H9 (cell line): ENCODE results near the gene SYT7. TPM values are rescaled to one million over a fixed set of nuclear protein-coding genes. Genes with fewer than 3 reads are reported as not detected.

ENCODE experiments used
- DNase-seq: peaks from one replicate; pipeline ENCODE4 v3.0.0-alpha.2; 2017
- H2AFZ ChIP-seq: one replicate; pipeline ENCODE4 v1.6.1; 2013; ENCODE audit warnings: mild to moderate bottlenecking, low read length, control low read depth, moderate library complexity
- H2AK5ac ChIP-seq: 2 replicates; pipeline ENCODE4 v1.6.1; 2013; ENCODE audit warnings: low read length, control low read depth, mixed read lengths; ENCODE audit not compliant: insufficient read length
- H2BK120ac ChIP-seq: one replicate; pipeline ENCODE4 v1.6.1; 2013; ENCODE audit warnings: low read depth, mild to moderate bottlenecking, low read length, control low read depth, inconsistent platforms; ENCODE audit not compliant: poor library complexity, severe bottlenecking
- H2BK12ac ChIP-seq: 2 replicates; pipeline ENCODE4 v1.6.1; 2013; ENCODE audit warnings: low read length, control low read depth, mixed read lengths, low read depth; ENCODE audit not compliant: insufficient read length
- H2BK15ac ChIP-seq: 2 replicates; pipeline ENCODE4 v1.6.1; 2013; ENCODE audit warnings: low read depth, low read length, control low read depth
- H2BK20ac ChIP-seq: one replicate; pipeline ENCODE4 v1.6.1; 2013; ENCODE audit warnings: low read depth, mild to moderate bottlenecking, low read length, control low read depth, inconsistent platforms; ENCODE audit not compliant: poor library complexity, severe bottlenecking
- H2BK5ac ChIP-seq: 2 replicates; pipeline ENCODE4 v1.6.1; 2013; ENCODE audit warnings: low read length, control low read depth, mixed read lengths; ENCODE audit not compliant: insufficient read length
- H3K14ac ChIP-seq: 2 replicates; pipeline ENCODE4 v1.6.1; 2013; ENCODE audit warnings: low read length, control low read depth; ENCODE audit not compliant: insufficient read depth
- H3K18ac ChIP-seq: 2 replicates; pipeline ENCODE4 v1.6.1; 2013; ENCODE audit warnings: low read depth, mild to moderate bottlenecking, mixed read lengths, low read length, control low read depth; ENCODE audit not compliant: insufficient read length
- H3K23ac ChIP-seq: 2 replicates; pipeline ENCODE4 v1.6.1; 2013; ENCODE audit warnings: low read length, control low read depth, mixed read lengths, low read depth; ENCODE audit not compliant: insufficient read length
- H3K23me2 ChIP-seq: 2 replicates; pipeline ENCODE4 v1.6.1; 2013; ENCODE audit warnings: low read depth, mild to moderate bottlenecking, mixed read lengths, low read length, control low read depth; ENCODE audit not compliant: insufficient read length, poor library complexity, severe bottlenecking
- H3K27ac ChIP-seq: 2 replicates; pipeline ENCODE4 v1.5.1; 2013; ENCODE audit warnings: low read length, control low read depth, mixed read lengths, low read depth; ENCODE audit not compliant: insufficient read length
- H3K27me3 ChIP-seq: 2 replicates; pipeline ENCODE4 v1.6.1; 2013; ENCODE audit warnings: low read length, control low read depth, inconsistent platforms; ENCODE audit not compliant: insufficient read depth
- H3K4ac ChIP-seq: 2 replicates; pipeline ENCODE4 v1.6.1; 2013; ENCODE audit warnings: low read depth, mild to moderate bottlenecking, control low read depth, inconsistent platforms, low read length, moderate library complexity
- H3K4me1 ChIP-seq: 2 replicates; pipeline ENCODE4 v1.6.1; 2013; ENCODE audit warnings: low read length, control low read depth, inconsistent platforms; ENCODE audit not compliant: insufficient read depth
- H3K4me2 ChIP-seq: 2 replicates; pipeline ENCODE4 v1.6.1; 2013; ENCODE audit warnings: low read length, control low read depth, mixed read lengths; ENCODE audit not compliant: insufficient read length, insufficient read depth
- H3K56ac ChIP-seq: 2 replicates; pipeline ENCODE4 v1.6.1; 2013; ENCODE audit warnings: low read depth, mild to moderate bottlenecking, mixed read lengths, low read length, control low read depth; ENCODE audit not compliant: insufficient read length
- H3K79me1 ChIP-seq: 2 replicates; pipeline ENCODE4 v1.6.1; 2013; ENCODE audit warnings: low read depth, mild to moderate bottlenecking, moderate library complexity, low read length, control low read depth, inconsistent platforms; ENCODE audit not compliant: insufficient read depth, poor library complexity, severe bottlenecking
- H3K79me2 ChIP-seq: 2 replicates; pipeline ENCODE4 v1.6.1; 2013; ENCODE audit warnings: low read length, control low read depth, inconsistent platforms; ENCODE audit not compliant: insufficient read depth
- H3K9ac ChIP-seq: 2 replicates; pipeline ENCODE4 v1.6.1; 2013; ENCODE audit warnings: low read length, control low read depth, mixed read lengths; ENCODE audit not compliant: insufficient read length; ENCODE audit errors: extremely low read depth
- H3K9me3 ChIP-seq: one replicate; pipeline ENCODE4 v1.6.1; 2013; ENCODE audit warnings: low read depth, low read length, inconsistent platforms; ENCODE audit not compliant: control insufficient read depth
- H3T11ph ChIP-seq: one replicate; pipeline ENCODE4 v1.6.1; 2013; ENCODE audit warnings: mild to moderate bottlenecking, low read length, control low read depth, inconsistent platforms
- H4K20me1 ChIP-seq: one replicate; pipeline ENCODE4 v1.6.1; 2013; ENCODE audit not compliant: control insufficient read depth, insufficient read length, insufficient read depth
- H4K5ac ChIP-seq: 2 replicates; pipeline ENCODE4 v1.6.1; 2013; ENCODE audit warnings: low read depth, mild to moderate bottlenecking, mixed read lengths, low read length, control low read depth; ENCODE audit not compliant: insufficient read length
- H4K8ac ChIP-seq: replicated peaks from 2 replicates; pipeline ENCODE4 v1.6.1; 2013; ENCODE audit warnings: low read length, control low read depth, mixed read lengths, low read depth; ENCODE audit not compliant: insufficient read length
- H4K91ac ChIP-seq: 2 replicates; pipeline ENCODE4 v1.6.1; 2013; ENCODE audit warnings: low read depth, mild to moderate bottlenecking, moderate library complexity, mixed read lengths, low read length, control low read depth; ENCODE audit not compliant: insufficient read length
- H3K27ac Mint-ChIP-seq, 3 experiments: 2 replicates in 2 of 3; 3 replicates in 1 of 3; pipeline ENCODE4 v1.8.0; 2020 to 2021; ENCODE audit warnings: mixed read lengths in 3 of 3, mild to moderate bottlenecking in 1 of 3, moderate library complexity in 1 of 3
- H3K27me3 Mint-ChIP-seq: 2 replicates; pipeline ENCODE4 v1.8.0; 2021; ENCODE audit warnings: low read depth, mild to moderate bottlenecking, moderate library complexity, mixed read lengths
- H3K36me3 Mint-ChIP-seq, 3 experiments: 2 replicates in 2 of 3; 3 replicates in 1 of 3; pipeline ENCODE4 v1.8.0; 2020 to 2021; ENCODE audit warnings: low read depth in 3 of 3, mixed read lengths in 3 of 3; ENCODE audit not compliant: insufficient read depth in 1 of 3
- H3K4me1 Mint-ChIP-seq, 2 experiments: 2 replicates each; pipeline ENCODE4 v1.8.0; 2020; ENCODE audit warnings: mixed read lengths in 2 of 2
- H3K4me3 Mint-ChIP-seq, 2 experiments: 2 replicates in 1 of 2; 3 replicates in 1 of 2; pipeline ENCODE4 v1.8.0; 2020 to 2021; ENCODE audit warnings: mild to moderate bottlenecking in 2 of 2, mixed read lengths in 2 of 2, moderate library complexity in 1 of 2
- H3K9me3 Mint-ChIP-seq, 2 experiments: 2 replicates in 1 of 2; 3 replicates in 1 of 2; pipeline ENCODE4 v1.8.0; 2020; ENCODE audit warnings: mild to moderate bottlenecking in 2 of 2, mixed read lengths in 2 of 2, moderate library complexity in 1 of 2
- CTCF ChIP-seq: fragments of 200-600 bp; sonication (generic); conservative IDR thresholded peaks from 3 replicates; pipeline ENCODE4 v1.8.0; 2021; ENCODE audit warnings: antibody characterized with exemption, mild to moderate bottlenecking
- WGBS: extraction: QIAGEN DNeasy Blood & Tissue Kit; methylation state at CpG from one replicate; pipeline ENCODE4 v1.1.7; 2013; ENCODE audit warnings: missing lambda C conversion rate, low lambda C conversion rate, mixed read lengths; ENCODE audit not compliant: insufficient read length; ENCODE audit errors: extremely low coverage; 5-methylcytosine and 5-hydroxymethylcytosine counted together
- total RNA-seq: library from RNA; stranded (reverse); gene quantifications from 2 replicates; pipeline ENCODE4 v1.2.1, GENCODE V29; 2021

SYT7 gene
- total RNA-seq, 1 experiment from 2014 or later = 8.8 TPM

GRCh38 chr11:61477126-61477525, 103.8 kb downstream of the SYT7 start:
- Histone ChIP-seq H2BK12ac (no peak overlapping the region), H2BK5ac (no peak overlapping the region), H3K14ac (no peak overlapping the region), H4K8ac (no peak overlapping the region), H4K91ac (no peak overlapping the region), H2AK5ac (no peak overlapping the region), H4K20me1 (no peaks in the 10 kb centered on the region), H3K4ac (no peak overlapping the region), H3K27ac (no peak overlapping the region), H3K4me2 (no peak overlapping the region), H3K9ac (no peak overlapping the region), H3K9me3 (no peaks in the 10 kb centered on the region), H4K5ac (no peak overlapping the region), H2BK20ac (no peak overlapping the region), H3K56ac (no peak overlapping the region), H2AFZ (no peak overlapping the region), H3K79me1 (no peaks in the 10 kb centered on the region), H3K79me2 (no peaks in the 10 kb centered on the region), H3K27me3 (no peaks in the 10 kb centered on the region), H3K23ac (no peak overlapping the region), H3T11ph (no peak overlapping the region), H3K4me1 (no peaks in the 10 kb centered on the region), H2BK15ac (no peak overlapping the region), H2BK120ac (no peak overlapping the region), H3K23me2 (no peaks in the 10 kb centered on the region), H3K18ac (no peak overlapping the region)
- Mint-ChIP-seq H3K27ac (no peak overlapping the region), H3K9me3 (no peaks in the 10 kb centered on the region), H3K36me3 (peaks cover 0 to 5% (median 2%) of the 10 kb centered on the region in 3 experiments; a peak in 3 of 7 replicates), H3K4me1 (peaks cover 17 to 27% of the 10 kb centered on the region in 2 experiments), H3K27me3 (peaks cover 2% of the 10 kb centered on the region), H3K4me3 (no peak overlapping the region)
- TF ChIP-seq CTCF = no peak
- no CpG with 5 or more reads among the region's 8 CpGs for WGBS
- no peak for DNase-seq
